H7 (cell line): ENCODE data around the gene ZFAND3. TPM values are rescaled to one million over a fixed set of nuclear protein-coding genes. Genes with fewer than 3 reads are reported as not detected.
"Not testable (repeated sequence)": the region's sequence is repeated elsewhere in the genome, so short reads cannot be mapped to it uniquely, and the experiment has no call there.

Experiments
- DNase-seq: peaks from one replicate; pipeline ENCODE4 v3.0.0; 2012
- H3K27me3 ChIP-seq: 2 replicates; pipeline ENCODE4 v1.6.0; 2011; ENCODE audit warnings: mild to moderate bottlenecking, low read length; ENCODE audit not compliant: control insufficient read depth, insufficient read depth
- H3K36me3 ChIP-seq: replicated peaks from 2 replicates; pipeline ENCODE4 v1.5.1; 2011; ENCODE audit warnings: low read length; ENCODE audit not compliant: control insufficient read depth, insufficient read depth
- H3K4me3 ChIP-seq: 2 replicates; pipeline ENCODE4 v1.5.1; 2011; ENCODE audit warnings: low read depth, mild to moderate bottlenecking, control low read depth, low read length, moderate library complexity; ENCODE audit not compliant: insufficient read depth
- total RNA-seq: library from RNA; depleted of rRNA; stranded (reverse); fragments of >200 nt; shearing (Covaris generic); gene quantifications from 2 replicates; pipeline ENCODE4 v1.2.3, GENCODE V29; 2014

Gene ZFAND3
- total RNA-seq, 1 experiment from 2014 or later: 17.1 TPM

DNA sequence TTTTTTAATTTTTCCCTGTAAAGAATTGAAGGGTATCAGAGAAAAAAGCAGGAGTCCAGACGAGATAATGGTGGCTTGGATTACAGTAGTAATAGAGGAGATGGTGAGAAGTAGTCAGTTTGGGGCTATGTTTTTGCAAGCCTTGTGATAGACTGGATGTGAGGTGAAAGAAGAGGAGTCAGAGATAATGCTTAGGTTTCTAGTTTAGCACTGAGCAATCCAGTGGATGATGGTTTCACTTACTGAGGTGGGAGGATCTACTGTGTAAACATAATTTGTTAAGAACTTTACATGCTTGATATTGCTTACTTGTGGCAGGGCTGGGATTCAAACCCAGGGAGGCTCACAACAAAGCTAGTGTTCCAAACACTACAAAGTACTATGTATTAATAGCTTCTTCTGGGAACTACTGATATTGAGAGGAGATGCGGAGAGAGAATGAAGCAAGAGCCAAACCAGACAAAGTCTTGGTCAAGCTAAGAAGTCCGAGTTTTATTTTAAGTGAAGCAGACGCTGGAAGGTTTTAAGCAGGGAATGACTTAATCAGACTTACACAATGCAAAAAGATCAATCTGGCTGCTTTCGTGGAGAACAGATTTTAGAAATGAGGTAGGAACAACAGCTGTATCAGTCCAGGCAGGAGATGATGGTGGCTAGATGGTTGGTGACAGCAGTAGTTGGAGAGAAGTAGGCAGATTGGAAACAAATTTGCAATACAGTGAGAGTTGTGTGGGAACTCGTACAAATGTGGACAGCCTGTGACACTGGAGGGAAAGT is 58.0 kb downstream of the ZFAND3 start:
- no peak for DNase-seq
- H3K4me3 ChIP-seq: no peak overlapping the region
- no peaks in the 10 kb centered on the region for H3K27me3 ChIP-seq
- H3K36me3 ChIP-seq: no peaks in the 10 kb centered on the region

DNA sequence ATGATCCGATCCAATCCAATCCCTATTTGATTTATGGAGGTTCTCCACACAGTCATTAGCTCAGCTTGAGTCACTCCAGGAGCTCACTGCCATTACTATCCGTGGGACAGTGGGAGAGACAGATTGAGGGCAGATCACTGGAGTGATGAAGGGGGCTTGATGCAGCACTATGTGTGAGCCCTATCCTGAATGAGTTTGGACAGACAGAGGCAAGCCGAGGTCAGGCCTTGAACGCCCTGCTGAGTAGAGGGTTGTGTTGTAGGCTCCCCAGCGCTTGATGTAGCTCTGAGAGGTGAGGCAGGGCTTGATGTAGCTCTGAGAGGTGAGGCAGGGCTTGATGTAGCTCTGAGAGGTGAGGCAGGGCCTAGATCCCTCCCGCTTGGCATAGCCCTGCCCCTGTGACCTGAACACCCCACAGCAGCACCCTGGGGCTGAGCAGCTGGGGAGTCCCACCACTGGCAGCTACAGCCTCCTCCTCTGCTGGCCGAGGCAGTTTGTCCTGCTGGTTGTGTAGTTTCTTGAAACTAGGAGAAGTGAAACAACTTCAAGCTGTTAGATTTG is 58.7 kb downstream of the ZFAND3 start:
- H3K36me3 ChIP-seq: no peaks in the 10 kb centered on the region
- no peak for DNase-seq
- no peaks in the 10 kb centered on the region for H3K27me3 ChIP-seq
- H3K4me3 ChIP-seq: no peak overlapping the region

DNA sequence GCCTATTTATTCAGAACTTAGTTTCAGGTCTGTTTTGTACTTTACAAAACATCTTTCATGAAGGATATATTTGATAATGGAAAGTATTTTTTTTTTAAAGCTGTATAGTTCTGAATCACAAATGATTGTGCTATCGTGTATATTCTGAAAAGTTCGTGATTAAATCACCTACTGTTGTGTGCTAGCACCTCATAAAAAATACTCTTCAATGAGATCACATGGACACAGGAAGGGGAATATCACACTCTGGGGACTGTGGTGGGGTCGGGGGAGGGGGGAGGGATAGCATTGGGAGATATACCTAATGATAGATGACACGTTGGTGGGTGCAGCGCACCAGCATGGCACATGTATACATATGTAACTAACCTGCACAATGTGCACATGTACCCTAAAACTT is 61.1 kb downstream of the ZFAND3 start:
- not testable (repeated sequence) for H3K36me3 ChIP-seq, DNase-seq, H3K4me3 ChIP-seq, H3K27me3 ChIP-seq

DNA sequence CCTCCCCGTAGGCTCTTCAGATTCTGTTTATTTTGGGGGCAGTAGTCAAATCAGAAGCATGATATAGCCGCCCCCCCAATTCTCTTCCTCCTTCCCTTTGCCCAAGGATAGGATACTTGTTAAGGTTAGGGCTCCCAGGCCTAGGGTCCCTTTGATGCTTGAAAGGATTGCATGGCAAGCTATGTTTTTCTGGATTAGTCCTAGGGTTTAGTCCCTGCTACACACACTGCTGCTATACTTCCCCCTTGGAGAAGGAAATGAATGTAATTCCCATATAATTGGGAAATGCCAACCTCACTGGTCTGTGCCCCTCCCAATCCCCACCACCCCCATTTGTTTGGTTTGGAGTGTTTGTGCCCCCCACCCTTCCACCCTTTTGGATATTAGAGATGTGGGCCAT is 62.8 kb downstream of the ZFAND3 start:
- H3K27me3 ChIP-seq: no peaks in the 10 kb centered on the region
- no peaks in the 10 kb centered on the region for H3K36me3 ChIP-seq
- DNase-seq: no peak
- no peak overlapping the region for H3K4me3 ChIP-seq

DNA sequence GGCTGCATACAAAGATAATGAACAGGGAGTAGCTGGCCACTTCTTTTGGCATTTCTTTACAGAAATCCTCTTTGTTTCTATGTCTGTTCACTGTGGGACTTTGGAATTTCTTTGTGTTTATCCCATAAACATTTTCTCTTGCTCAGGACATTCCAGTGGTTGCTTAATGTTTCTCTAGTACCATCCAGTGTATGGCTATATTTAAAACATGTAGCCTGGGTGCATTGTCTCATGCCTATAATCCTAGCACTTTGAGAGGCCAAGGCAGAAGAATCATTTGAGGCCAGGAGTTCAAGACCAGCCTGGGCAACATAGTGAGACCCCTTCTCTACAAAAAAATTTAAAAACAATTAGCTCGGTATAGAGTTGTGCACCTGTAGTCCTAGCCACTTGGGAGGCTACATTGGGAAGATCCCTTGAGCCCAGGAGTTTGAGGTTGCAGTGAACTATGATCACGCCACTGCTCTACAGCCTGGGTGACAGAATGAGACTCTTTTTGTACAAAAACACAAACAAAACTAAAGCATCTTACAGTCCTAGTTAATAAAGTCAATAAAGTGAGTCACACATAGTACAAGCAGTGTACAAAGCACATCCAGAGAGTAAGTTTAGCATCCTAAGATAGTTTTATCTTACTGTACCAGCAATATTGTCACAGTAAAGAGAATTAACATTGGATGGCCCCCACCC is 63.3 kb downstream of the ZFAND3 start:
- Histone ChIP-seq H3K4me3 (no peak overlapping the region), H3K27me3 (no peaks in the 10 kb centered on the region), H3K36me3 (no peaks in the 10 kb centered on the region)
- DNase-seq: no peak

DNA sequence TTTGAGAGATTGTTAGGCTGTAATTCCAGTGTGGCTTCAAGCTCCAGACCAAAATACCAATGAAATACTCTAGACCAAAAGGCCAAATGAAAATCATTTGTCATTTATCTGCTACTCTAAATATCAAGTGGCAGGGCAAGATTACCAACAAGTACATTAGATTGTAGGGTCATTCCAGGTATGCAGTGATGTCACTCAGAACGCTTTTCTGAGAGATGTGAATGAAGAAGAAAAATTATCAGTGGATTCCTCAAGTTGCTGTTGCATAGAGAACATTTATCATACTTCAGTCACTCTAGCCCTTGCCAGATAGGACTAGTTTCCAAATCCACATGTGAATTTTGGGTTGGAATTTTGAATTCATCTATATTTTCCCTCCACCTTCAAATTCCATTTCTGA is 65.0 kb downstream of the ZFAND3 start:
- H3K27me3 ChIP-seq: no peaks in the 10 kb centered on the region
- H3K4me3 ChIP-seq: no peak overlapping the region
- DNase-seq: no peak
- no peaks in the 10 kb centered on the region for H3K36me3 ChIP-seq

DNA sequence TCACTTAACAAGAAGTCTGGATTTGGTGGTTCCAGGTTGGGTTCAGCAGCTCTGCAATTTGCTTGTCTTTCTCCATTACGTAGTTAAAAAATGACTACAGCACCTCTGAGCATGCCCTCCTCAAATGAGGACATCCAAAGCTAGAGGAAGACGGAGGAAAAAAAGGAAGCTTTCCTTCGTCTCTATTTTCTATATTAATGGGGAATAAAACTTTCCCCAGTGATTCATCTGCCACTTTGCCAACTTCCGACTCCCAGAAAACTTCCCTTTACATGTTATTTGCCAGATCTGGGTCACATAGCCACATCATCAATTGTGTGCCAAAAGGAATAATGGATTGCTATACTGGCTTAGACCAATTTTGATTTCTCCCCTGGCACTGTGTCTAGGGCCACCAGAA is 69.5 kb downstream of the ZFAND3 start:
- no peak for DNase-seq
- Histone ChIP-seq H3K4me3 (no peak overlapping the region), H3K27me3 (no peaks in the 10 kb centered on the region), H3K36me3 (no peaks in the 10 kb centered on the region)

DNA sequence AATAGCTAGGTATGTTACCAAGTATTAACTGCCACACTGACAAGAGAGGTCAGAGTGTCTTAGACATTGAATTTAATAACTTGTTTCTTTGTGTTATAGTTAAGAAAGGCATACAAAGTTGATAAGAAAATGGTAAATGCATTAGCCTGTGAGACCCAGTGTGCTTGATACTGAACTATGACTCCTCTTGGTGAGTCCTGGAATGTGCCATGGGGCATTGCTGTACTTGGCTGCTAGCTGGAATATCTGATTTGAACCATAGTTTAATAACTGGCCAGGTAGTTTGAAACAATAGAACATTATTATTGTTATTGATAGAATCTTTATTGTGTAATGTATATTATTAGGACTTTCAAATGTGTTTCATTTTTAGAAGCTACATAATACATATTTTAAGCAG is 70.0 kb downstream of the ZFAND3 start:
- Histone ChIP-seq H3K36me3 (no peaks in the 10 kb centered on the region), H3K27me3 (no peaks in the 10 kb centered on the region), H3K4me3 (no peak overlapping the region)
- DNase-seq: no peak

DNA sequence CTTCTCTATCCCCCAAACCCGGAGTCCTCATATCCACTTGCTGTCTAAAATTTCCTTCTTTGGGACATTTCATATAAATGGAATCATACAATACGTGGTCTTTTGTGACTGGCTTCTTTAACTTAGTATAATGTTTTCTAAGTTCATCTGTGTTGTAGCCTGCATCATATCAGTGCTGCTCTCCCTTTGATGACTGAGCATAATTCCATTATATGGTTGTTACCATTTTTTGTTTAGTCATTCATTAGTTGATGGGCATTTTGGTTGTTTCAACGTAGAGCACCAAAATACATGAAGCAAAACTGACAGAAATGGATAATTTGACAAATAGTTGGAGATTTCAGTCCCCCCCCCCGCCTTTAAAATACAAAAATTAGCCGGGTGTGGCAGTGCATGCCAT is 71.5 kb downstream of the ZFAND3 start:
- no peak for DNase-seq
- H3K36me3 ChIP-seq: no peaks in the 10 kb centered on the region
- no peaks in the 10 kb centered on the region for H3K27me3 ChIP-seq
- H3K4me3 ChIP-seq: no peak overlapping the region

DNA sequence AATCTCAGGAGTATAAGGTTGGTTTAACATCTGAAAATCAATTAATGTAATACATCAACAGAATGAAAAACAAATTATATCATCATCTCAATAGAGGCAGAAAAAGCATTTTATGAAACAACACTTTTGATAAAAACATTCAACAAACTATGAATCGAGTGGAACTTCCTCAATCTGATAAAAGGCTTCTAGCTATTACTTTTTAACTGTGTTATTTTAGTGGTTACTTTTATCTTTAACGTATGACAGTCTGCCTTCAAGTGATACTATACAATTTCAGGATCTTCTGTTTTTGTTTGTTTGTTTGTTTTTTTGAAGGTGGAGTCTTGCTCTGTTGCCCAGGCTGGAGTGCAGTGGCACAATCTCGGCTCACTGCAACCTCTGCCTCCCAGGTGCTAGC is 73.7 kb downstream of the ZFAND3 start:
- DNase-seq: no peak
- no peaks in the 10 kb centered on the region for H3K27me3 ChIP-seq
- no peaks in the 10 kb centered on the region for H3K36me3 ChIP-seq
- H3K4me3 ChIP-seq: no peak overlapping the region

DNA sequence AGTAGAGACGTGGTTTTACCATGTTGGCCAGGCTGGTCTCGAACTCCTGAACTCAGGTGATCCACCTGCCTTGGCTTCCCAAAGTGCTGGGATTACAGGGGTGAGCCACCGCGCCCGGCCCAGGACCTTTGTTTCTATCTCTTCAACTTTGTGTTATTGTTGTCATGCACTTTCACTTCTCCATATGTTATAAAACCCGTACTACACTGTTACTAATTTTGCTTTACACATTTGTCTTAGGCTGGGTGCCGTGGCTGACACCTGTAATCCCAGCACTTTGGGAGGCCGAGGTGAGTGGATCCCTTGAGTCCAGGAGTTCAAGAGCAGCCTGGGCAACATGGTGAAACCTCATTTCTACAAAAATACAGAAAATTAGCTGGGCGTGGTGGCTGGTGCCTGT is 74.2 kb downstream of the ZFAND3 start:
- not testable (repeated sequence) for H3K4me3 ChIP-seq

DNA sequence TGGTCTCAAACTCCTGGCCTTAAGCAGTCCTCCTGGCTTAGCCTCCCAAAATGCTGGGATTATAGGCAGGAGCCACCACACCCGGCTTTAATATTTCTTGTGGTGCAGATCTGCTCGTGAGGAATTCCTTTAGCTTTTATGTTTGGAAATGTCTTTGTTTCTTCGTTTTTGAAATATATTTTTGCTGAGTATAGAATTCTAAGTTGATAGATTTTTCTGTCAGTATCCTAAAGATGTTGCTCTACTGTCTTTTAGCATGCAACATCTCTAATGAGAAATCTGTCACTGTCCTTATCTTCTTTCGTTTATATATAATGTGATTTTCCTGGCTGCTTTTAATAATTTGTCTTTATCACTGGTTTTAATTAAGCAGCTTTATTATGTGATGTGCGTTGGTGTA is 75.1 kb downstream of the ZFAND3 start:
- Histone ChIP-seq H3K4me3 (no peak overlapping the region), H3K27me3 (no peaks in the 10 kb centered on the region), H3K36me3 (no peaks in the 10 kb centered on the region)
- no peak for DNase-seq

More for the DNA sequence above, 74.2 kb downstream of the ZFAND3 start:
- H3K27me3 ChIP-seq, H3K36me3 ChIP-seq, DNase-seq: not testable (repeated sequence)

DNA sequence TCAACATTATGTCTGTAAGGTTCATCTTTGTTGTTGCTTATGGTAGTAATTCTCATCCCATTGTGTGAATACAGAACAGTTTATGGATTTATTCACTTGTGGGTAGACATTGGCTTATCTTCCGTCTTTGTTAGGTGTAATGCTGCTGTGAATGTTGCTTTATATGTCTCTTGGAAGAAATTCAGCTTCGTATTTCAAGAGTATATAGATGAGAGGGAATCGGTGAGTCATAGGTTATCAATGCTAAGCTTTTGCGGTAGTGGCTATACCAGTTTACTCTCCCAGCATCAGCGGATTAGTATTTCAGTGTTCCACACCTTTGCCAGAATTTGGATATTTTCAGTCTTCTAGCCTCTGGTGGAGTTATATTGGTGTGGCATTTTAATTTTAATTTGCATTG is 77.8 kb downstream of the ZFAND3 start:
- Histone ChIP-seq H3K4me3 (no peak overlapping the region), H3K36me3 (no peaks in the 10 kb centered on the region), H3K27me3 (no peaks in the 10 kb centered on the region)
- no peak for DNase-seq

DNA sequence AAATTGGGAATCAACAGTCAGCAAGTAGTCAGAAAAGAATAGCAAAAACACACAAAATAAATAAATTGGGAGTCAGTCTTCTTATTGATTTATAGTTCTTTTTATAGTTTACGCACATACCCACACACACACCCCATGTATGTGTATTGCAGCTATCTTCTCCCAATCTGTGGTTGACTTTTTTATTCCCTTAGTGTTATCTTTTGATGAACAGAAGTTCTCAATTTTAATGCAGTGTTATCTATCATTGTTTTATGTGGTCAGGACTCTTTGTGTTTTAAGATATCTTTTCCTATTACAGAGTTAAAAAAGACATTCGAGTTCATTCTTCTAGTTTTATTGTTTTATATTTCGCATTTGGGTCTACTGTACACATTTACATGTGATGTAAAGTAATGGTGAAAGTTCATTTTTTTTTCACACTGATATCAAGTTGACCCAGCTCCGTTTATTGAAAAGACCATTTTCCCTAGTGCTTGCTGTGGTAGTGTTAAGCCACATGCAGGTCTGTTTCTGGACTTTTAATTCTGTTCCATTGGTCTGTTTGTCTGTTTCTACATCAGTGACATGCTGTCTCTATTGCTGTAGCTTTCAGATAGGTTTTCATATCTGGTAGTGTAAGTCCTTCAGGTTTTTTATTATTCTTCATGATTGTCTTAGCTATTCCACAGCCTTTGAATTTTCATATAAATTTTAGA is 78.4 kb downstream of the ZFAND3 start:
- Histone ChIP-seq H3K27me3 (no peaks in the 10 kb centered on the region), H3K4me3 (no peak overlapping the region), H3K36me3 (no peaks in the 10 kb centered on the region)
- no peak for DNase-seq
